KBM-7 (cell line): Measurements from ENCODE around the gene MUCL3.
"Not testable (repeated sequence)": the region's sequence is repeated elsewhere in the genome, so short reads cannot be mapped to it uniquely, and the experiment has no call there.

Experiments
- DNase-seq: peaks from one replicate; pipeline ENCODE4 v3.0.0-alpha.2; 2015
- in situ Hi-C: fragments of 300-500 bp; cut with MboI; formaldehyde crosslinking; loops from 2 replicates; pipeline ENCODE4 v1.14.3; 2020; ENCODE audit warnings: low sequenced_read_pairs, low pct_unique_long_range_greater_than_20kb, mixed read lengths

The MUCL3 gene

GRCh38 chr6:31000067-31000860 is 59.5 kb downstream of the MUCL3 start:
- DNase-seq, in situ Hi-C loops: not testable (repeated sequence)

GRCh38 chr6:31001281-31001888 is 60.6 kb downstream of the MUCL3 start:
- DNase-seq: no peak
- in situ Hi-C loops: no loop called here

- DNase-seq: no peak
- in situ Hi-C loops: no loop called here
Observed at GRCh38 chr6:31002471-31002870, 61.7 kb downstream of the MUCL3 start.
